Cortex of kidney (tissue), 1 donor: ENCODE data around the gene CRISP3.
"Not testable (repeated sequence)": the region's sequence is repeated elsewhere in the genome, so short reads cannot be mapped to it uniquely, and the experiment has no call there.

Source experiments
- DNase-seq: peaks from one replicate; lab custom pipeline; 2025; lab: John Stamatoyannopoulos, UW

Gene CRISP3

GRCh38 chr6:49744259-49744658 is at the start of gene CRISP3:
Gene CRISP3 (minus strand): TSS chr6:49744388. CDS start chr6:49744367, 21 bp downstream.
- DNase-seq: no peak

- DNase-seq: no peak
Observed at GRCh38 chr6:49790341-49790740, 46.2 kb upstream of the CRISP3 start.

GRCh38 chr6:49787176-49787575 is 43.0 kb upstream of the CRISP3 start, which contains the start of gene PGK2:
Gene PGK2 (minus strand): TSS chr6:49787285. CDS start chr6:49787187, 98 bp downstream.
- no peak for DNase-seq

GRCh38 chr6:49784272-49784671 is 40.1 kb upstream of the CRISP3 start:
- no peak for DNase-seq

GRCh38 chr6:49782725-49783124 is 38.5 kb upstream of the CRISP3 start:
- no peak for DNase-seq

- no peak for DNase-seq
Observed at GRCh38 chr6:49782293-49782692, 38.1 kb upstream of the CRISP3 start.

- DNase-seq: no peak
Observed at GRCh38 chr6:49776444-49776843, 32.3 kb upstream of the CRISP3 start.

GRCh38 chr6:49775043-49775442 is 30.9 kb upstream of the CRISP3 start:
- DNase-seq: no peak

- DNase-seq: no peak
Observed at GRCh38 chr6:49772285-49772684, 28.1 kb upstream of the CRISP3 start.

GRCh38 chr6:49766762-49767161 is 22.6 kb upstream of the CRISP3 start:
- DNase-seq: no peak

- no peak for DNase-seq
Observed at GRCh38 chr6:49764571-49765236, 20.5 kb upstream of the CRISP3 start.

- DNase-seq: no peak
Observed at GRCh38 chr6:49743429-49743828, 759 bp downstream of the CRISP3 start.

GRCh38 chr6:49739423-49739822 is 4.8 kb downstream of the CRISP3 start:
- DNase-seq: no peak

GRCh38 chr6:49736017-49736508 is 8.1 kb downstream of the CRISP3 start:
- no peak for DNase-seq

- no peak for DNase-seq
Observed at GRCh38 chr6:49733680-49734079, 10.5 kb downstream of the CRISP3 start.

GRCh38 chr6:49732781-49733180 is 11.4 kb downstream of the CRISP3 start:
- DNase-seq: no peak

- DNase-seq: no peak
Observed at GRCh38 chr6:49730251-49730650, 13.9 kb downstream of the CRISP3 start.

- not testable (repeated sequence) for DNase-seq
Observed at GRCh38 chr6:49723917-49724316, 20.3 kb downstream of the CRISP3 start.

GRCh38 chr6:49721297-49721696 is 22.9 kb downstream of the CRISP3 start:
- no peak for DNase-seq

GRCh38 chr6:49720372-49720771 is 23.8 kb downstream of the CRISP3 start:
- no peak for DNase-seq

- DNase-seq: no peak
Observed at GRCh38 chr6:49713346-49713745, 30.8 kb downstream of the CRISP3 start, which contains the start of gene CRISP2. Gene CRISP2 (minus strand): TSS chr6:49713543. CDS start chr6:49709196, 4,347 bp downstream.

- DNase-seq: no peak
Observed at GRCh38 chr6:49698478-49698877, 45.7 kb downstream of the CRISP3 start.

GRCh38 chr6:49693512-49693911 is 50.7 kb downstream of the CRISP3 start:
- DNase-seq: no peak

- DNase-seq: no peak
Observed at GRCh38 chr6:49692534-49692933, 51.7 kb downstream of the CRISP3 start.
